Measurements from ENCODE around the gene PROX1.

PROX1 gene

GRCh38 chr1:214043167-214043566, 55.4 kb downstream of the PROX1 start:
- Histone ChIP-seq H3K9me3 (ENCODE audit: control insufficient read depth, low read length) (no peaks in the 10 kb centered on the region), H3K4me2 (ENCODE audit: low read length) (no peak overlapping the region), H2AFZ (no peak overlapping the region), H3K79me2 (no peaks in the 10 kb centered on the region), H3K27ac (no peak overlapping the region), H3K27me3 (ENCODE audit: control insufficient read depth, insufficient read depth, low read length) (no peaks in the 10 kb centered on the region), H3K4me3 (ENCODE audit: low read depth, low read length) (no peak overlapping the region), H3K9ac (no peak overlapping the region), H3K36me3 (ENCODE audit: control insufficient read depth, insufficient read depth, low read length) (no peaks in the 10 kb centered on the region), H3K4me1 (no peaks in the 10 kb centered on the region)
- TF ChIP-seq, protein P1, sequence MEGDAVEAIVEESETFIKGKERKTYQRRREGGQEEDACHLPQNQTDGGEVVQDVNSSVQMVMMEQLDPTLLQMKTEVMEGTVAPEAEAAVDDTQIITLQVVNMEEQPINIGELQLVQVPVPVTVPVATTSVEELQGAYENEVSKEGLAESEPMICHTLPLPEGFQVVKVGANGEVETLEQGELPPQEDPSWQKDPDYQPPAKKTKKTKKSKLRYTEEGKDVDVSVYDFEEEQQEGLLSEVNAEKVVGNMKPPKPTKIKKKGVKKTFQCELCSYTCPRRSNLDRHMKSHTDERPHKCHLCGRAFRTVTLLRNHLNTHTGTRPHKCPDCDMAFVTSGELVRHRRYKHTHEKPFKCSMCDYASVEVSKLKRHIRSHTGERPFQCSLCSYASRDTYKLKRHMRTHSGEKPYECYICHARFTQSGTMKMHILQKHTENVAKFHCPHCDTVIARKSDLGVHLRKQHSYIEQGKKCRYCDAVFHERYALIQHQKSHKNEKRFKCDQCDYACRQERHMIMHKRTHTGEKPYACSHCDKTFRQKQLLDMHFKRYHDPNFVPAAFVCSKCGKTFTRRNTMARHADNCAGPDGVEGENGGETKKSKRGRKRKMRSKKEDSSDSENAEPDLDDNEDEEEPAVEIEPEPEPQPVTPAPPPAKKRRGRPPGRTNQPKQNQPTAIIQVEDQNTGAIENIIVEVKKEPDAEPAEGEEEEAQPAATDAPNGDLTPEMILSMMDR (IDR thresholded peaks at IDR 0.05): no peak

- Histone ChIP-seq H3K9ac (no peak overlapping the region), H2AFZ (no peak overlapping the region), H3K79me2 (no peaks in the 10 kb centered on the region), H3K27me3 (ENCODE audit: control insufficient read depth, insufficient read depth, low read length) (no peaks in the 10 kb centered on the region), H3K4me2 (ENCODE audit: low read length) (no peak overlapping the region), H3K4me3 (ENCODE audit: low read depth, low read length) (no peak overlapping the region), H3K36me3 (ENCODE audit: control insufficient read depth, insufficient read depth, low read length) (no peaks in the 10 kb centered on the region), H3K27ac (no peak overlapping the region), H3K4me1 (no peaks in the 10 kb centered on the region), H3K9me3 (ENCODE audit: control insufficient read depth, low read length) (no peaks in the 10 kb centered on the region)
- TF ChIP-seq, protein P1 (IDR thresholded peaks at IDR 0.05): no peak
Measured at GRCh38 chr1:214044438-214045214, 56.9 kb downstream of the PROX1 start.

DNA sequence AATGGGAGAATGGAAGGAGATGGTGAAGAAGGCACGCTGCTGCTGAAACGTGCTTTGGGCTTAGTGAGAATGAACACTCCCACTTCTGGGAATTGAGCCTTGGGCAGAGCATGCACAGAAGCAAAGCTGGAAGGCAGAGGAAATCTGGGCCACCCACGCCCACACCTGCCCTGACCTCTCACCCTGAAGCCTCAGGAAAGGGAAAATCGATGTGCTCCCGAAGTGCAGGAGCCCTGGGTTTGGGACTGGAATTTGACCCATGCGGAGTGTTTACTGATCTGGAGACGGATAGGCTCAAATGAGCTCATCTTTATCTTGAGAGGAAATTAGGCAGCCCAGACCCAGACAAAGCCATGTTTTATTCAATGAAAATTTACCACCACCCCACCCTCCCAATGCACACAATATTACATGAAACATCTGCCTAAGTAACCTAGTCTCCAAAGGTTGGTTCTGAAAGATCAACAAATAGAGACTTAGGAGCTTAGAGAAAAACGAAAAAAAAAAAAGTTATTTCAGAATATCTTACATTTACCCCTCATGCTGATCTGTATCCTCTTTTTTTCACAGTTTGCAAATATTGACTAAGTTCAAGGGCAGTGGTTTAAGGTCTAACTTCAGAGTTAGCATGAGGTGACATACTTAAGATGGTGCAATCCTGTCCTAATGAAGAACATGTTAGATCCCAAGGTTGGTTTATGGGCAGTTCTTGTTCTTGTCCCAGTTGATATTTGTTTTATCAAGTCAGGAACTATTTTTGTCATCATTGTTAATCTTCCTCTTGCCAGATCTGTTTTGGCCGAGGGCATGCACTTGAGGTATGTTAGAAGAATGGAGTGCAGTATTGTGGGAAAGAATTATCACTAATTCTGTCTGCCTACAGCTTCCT, 63.0 kb downstream of the PROX1 start:
- Histone ChIP-seq H3K27me3 (ENCODE audit: control insufficient read depth, insufficient read depth, low read length) (no peaks in the 10 kb centered on the region), H2AFZ (no peak overlapping the region), H3K9ac (no peak overlapping the region), H3K36me3 (ENCODE audit: control insufficient read depth, insufficient read depth, low read length) (no peaks in the 10 kb centered on the region), H3K4me2 (ENCODE audit: low read length) (no peak overlapping the region), H3K4me1 (no peaks in the 10 kb centered on the region), H3K79me2 (no peaks in the 10 kb centered on the region), H3K9me3 (ENCODE audit: control insufficient read depth, low read length) (no peaks in the 10 kb centered on the region), H3K4me3 (ENCODE audit: low read depth, low read length) (no peak overlapping the region), H3K27ac (no peak overlapping the region)
- TF ChIP-seq, protein P1 (IDR thresholded peaks at IDR 0.05): no peak

GRCh38 chr1:214051786-214052185, 64.0 kb downstream of the PROX1 start:
- no peak overlapping the region for H3K27ac ChIP-seq
- no peaks in the 10 kb centered on the region for H3K79me2 ChIP-seq
- TF ChIP-seq, protein P1 (IDR thresholded peaks at IDR 0.05): no peak
- H3K9ac ChIP-seq: no peak overlapping the region
- H3K4me3 ChIP-seq (ENCODE audit: low read depth, low read length): no peak overlapping the region
- no peak overlapping the region for H3K4me2 ChIP-seq (ENCODE audit: low read length)
- H3K4me1 ChIP-seq: no peaks in the 10 kb centered on the region
- no peaks in the 10 kb centered on the region for H3K9me3 ChIP-seq (ENCODE audit: control insufficient read depth, low read length)
- no peak overlapping the region for H2AFZ ChIP-seq
- H3K36me3 ChIP-seq (ENCODE audit: control insufficient read depth, insufficient read depth, low read length): no peaks in the 10 kb centered on the region
- no peaks in the 10 kb centered on the region for H3K27me3 ChIP-seq (ENCODE audit: control insufficient read depth, insufficient read depth, low read length)

All from parathyroid adenoma (tissue), 2 donors.